ENCODE results near the gene PRAMEF1. TPM values are rescaled to one million over a fixed set of nuclear protein-coding genes. Genes with fewer than 3 reads are reported as not detected.
A peak's percentile ranks its signal among the peaks of the same experiment; 100 is the strongest.
"Not testable (repeated sequence)": the region's sequence is repeated elsewhere in the genome, so short reads cannot be mapped to it uniquely, and the experiment has no call there.

Gene PRAMEF1
- total RNA-seq, 1 donor from 2014 or later, result not detected

GRCh38 chr1:12776801-12777557, 14.2 kb upstream of the PRAMEF1 start:
- Mint-ChIP-seq H3K27me3 (ENCODE audit: low read depth) (no peaks in the 10 kb centered on the region), H3K36me3 (no peaks in the 10 kb centered on the region), H3K4me3 (no peak overlapping the region), H3K4me1 (no peaks in the 10 kb centered on the region), H3K9me3 (peaks cover 14% of the 10 kb centered on the region), H3K27ac (no peak overlapping the region)
- DNase-seq (ENCODE audit: low spot score in 2 of 2, unreplicated experiment in 2 of 2), result no peak
- TF ChIP-seq CTCF (IDR thresholded peaks at IDR 0.05; ENCODE audit: unreplicated experiment), result no peak

GRCh38 chr1:12778061-12778460, 13.1 kb upstream of the PRAMEF1 start:
- Mint-ChIP-seq H3K27ac (no peak overlapping the region), H3K36me3 (no peaks in the 10 kb centered on the region), H3K9me3 (peaks cover 12% of the 10 kb centered on the region), H3K27me3 (ENCODE audit: low read depth) (no peaks in the 10 kb centered on the region), H3K4me1 (no peaks in the 10 kb centered on the region), H3K4me3 (no peak overlapping the region)
- DNase-seq (ENCODE audit: low spot score in 2 of 2, unreplicated experiment in 2 of 2), result no peak
- TF ChIP-seq CTCF (IDR thresholded peaks at IDR 0.05; ENCODE audit: unreplicated experiment), result no peak

GRCh38 chr1:12778907-12779306, 12.3 kb upstream of the PRAMEF1 start:
- Mint-ChIP-seq H3K9me3 (peaks cover 7% of the 10 kb centered on the region), H3K27me3 (ENCODE audit: low read depth) (no peaks in the 10 kb centered on the region), H3K4me1 (no peaks in the 10 kb centered on the region), H3K27ac (no peak overlapping the region), H3K4me3 (no peak overlapping the region), H3K36me3 (no peaks in the 10 kb centered on the region)
- no peak for TF ChIP-seq CTCF (IDR thresholded peaks at IDR 0.05; ENCODE audit: unreplicated experiment)
- no peak for DNase-seq (ENCODE audit: low spot score in 2 of 2, unreplicated experiment in 2 of 2)

GRCh38 chr1:12781488-12781887, 9.7 kb upstream of the PRAMEF1 start:
- not testable (repeated sequence) for H3K27me3 Mint-ChIP-seq (ENCODE audit: low read depth); H3K36me3 Mint-ChIP-seq; DNase-seq (ENCODE audit: low spot score in 2 of 2, unreplicated experiment in 2 of 2); H3K4me3 Mint-ChIP-seq; H3K27ac Mint-ChIP-seq; H3K4me1 Mint-ChIP-seq
- peaks cover 16% of the 10 kb centered on the region for H3K9me3 Mint-ChIP-seq

- not testable (repeated sequence) for H3K27ac Mint-ChIP-seq; H3K27me3 Mint-ChIP-seq (ENCODE audit: low read depth); H3K36me3 Mint-ChIP-seq; H3K4me1 Mint-ChIP-seq; H3K4me3 Mint-ChIP-seq; DNase-seq (ENCODE audit: low spot score in 2 of 2, unreplicated experiment in 2 of 2)
- peaks cover 16% of the 10 kb centered on the region for H3K9me3 Mint-ChIP-seq
- peak; percentile 35 for TF ChIP-seq CTCF (IDR thresholded peaks at IDR 0.05; ENCODE audit: unreplicated experiment)
These were observed 7.4 kb upstream of the PRAMEF1 start for GRCh38 chr1:12783783-12784182.

GRCh38 chr1:12784729-12785128, 6.5 kb upstream of the PRAMEF1 start:
- not testable (repeated sequence) for H3K4me3 Mint-ChIP-seq; H3K36me3 Mint-ChIP-seq; DNase-seq (ENCODE audit: low spot score in 2 of 2, unreplicated experiment in 2 of 2); H3K27ac Mint-ChIP-seq; H3K27me3 Mint-ChIP-seq (ENCODE audit: low read depth); H3K4me1 Mint-ChIP-seq
- H3K9me3 Mint-ChIP-seq, result peaks cover 16% of the 10 kb centered on the region

Data from mesothelial cell of epicardium (in vitro differentiated cells).